Measurements from ENCODE around the gene MRM1. TPM values are rescaled to one million over a fixed set of nuclear protein-coding genes. Genes with fewer than 3 reads are reported as not detected.

The MRM1 gene
- total and polyA plus RNA-seq, 4 donors, result 2.7 to 6.1 (median 4.1) TPM

DNA sequence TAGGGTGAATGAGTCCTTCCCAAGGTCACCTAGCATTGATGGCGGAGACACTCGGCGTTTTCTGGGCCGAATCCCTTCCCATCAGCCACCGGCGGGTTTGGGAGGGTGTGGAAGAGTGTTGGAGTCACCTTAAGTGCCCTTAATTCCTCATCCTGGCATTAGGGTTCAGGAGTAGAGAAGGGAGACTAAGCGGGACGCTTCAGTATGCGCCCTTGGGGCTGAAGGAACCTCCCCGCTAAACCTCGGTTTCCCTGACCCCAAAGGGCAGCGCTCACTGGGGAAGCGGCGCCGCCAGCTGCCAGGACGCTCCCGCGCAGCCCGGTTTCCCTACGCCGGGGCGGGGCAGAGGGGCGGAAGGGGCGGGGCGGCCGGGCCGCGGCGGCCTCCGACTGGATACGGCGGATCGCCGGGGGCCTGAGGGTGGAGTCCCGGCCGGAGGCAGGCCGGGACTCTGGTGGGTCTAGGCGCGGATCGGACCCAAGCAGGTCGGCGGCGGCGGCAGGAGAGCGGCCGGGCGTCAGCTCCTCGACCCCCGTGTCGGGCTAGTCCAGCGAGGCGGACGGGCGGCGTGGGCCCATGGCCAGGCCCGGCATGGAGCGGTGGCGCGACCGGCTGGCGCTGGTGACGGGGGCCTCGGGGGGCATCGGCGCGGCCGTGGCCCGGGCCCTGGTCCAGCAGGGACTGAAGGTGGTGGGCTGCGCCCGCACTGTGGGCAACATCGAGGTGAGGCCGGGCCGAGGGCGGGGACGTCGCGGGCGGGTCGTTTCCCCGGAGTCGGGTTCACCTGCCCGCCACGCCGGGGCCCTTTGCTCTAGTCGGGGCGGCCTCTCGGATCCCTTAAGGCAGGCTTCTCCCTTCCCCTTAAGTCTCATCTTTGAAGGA, 9.7 kb upstream of the MRM1 start, which contains the start of gene DHRS11:
DHRS11 (plus strand) TSS at position 446 of the 882 bp plus-strand sequence; CDS start at position 577, 131 bp downstream.
- Histone ChIP-seq H3K9me3 (ENCODE audit: control insufficient read depth, insufficient read depth, low read length) (no peaks in the 10 kb centered on the region), H3K27ac (ENCODE audit: low read depth, low read length) (no peak within 1 kb of the TSS), H3K4me1 (ENCODE audit: control insufficient read depth, insufficient read depth, low read length) (peaks cover 22% of the 10 kb centered on the region), H3K36me3 (ENCODE audit: control insufficient read depth, insufficient read depth, low read length) (peaks cover 33% of the 10 kb centered on the region), H3K27me3 (ENCODE audit: control insufficient read depth, insufficient read depth, low read length) (no peaks in the 10 kb centered on the region), H3K4me3 (ENCODE audit: low read depth, low read length) (peak within 1 kb of the TSS; percentile 48)
- under 1% methylated on average over 81 of the region's 87 CpGs for WGBS (ENCODE audit: insufficient coverage)
- peak in 4 of 6 donors; percentile 55 to 90 (median 76) for DNase-seq (ENCODE audit: low read depth in 4 of 6, low spot score in 6 of 6)

DNA sequence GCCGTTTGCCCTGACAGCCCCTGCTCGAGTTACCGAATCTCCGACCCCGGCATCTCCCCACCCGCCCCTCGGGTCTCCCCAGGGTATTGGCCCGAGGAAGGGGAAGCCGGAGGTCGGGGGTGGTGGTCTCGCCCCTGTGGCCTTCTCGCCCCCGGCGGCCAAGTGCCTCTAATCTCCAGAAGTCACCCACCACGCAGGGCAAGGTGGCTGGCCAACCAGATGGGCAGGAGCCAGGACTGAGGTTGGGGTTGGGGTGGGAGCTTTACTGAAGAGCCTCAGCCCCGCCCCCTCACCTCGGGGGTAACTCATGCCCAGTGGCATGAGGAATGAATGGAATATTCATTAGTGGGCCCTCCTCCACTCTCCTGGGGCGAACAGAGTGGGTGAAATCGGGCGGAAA, 9.1 kb upstream of the MRM1 start:
- no peaks in the 10 kb centered on the region for H3K27me3 ChIP-seq (ENCODE audit: control insufficient read depth, insufficient read depth, low read length)
- DNase-seq (ENCODE audit: low read depth in 4 of 6, low spot score in 6 of 6), result peak in 1 of 6 donors; percentile 62
- H3K9me3 ChIP-seq (ENCODE audit: control insufficient read depth, insufficient read depth, low read length), result no peaks in the 10 kb centered on the region
- H3K4me1 ChIP-seq (ENCODE audit: control insufficient read depth, insufficient read depth, low read length), result peaks cover 22% of the 10 kb centered on the region
- no peak overlapping the region for H3K27ac ChIP-seq (ENCODE audit: low read depth, low read length)
- H3K4me3 ChIP-seq (ENCODE audit: low read depth, low read length), result peak overlapping the region; percentile 48
- H3K36me3 ChIP-seq (ENCODE audit: control insufficient read depth, insufficient read depth, low read length), result peaks cover 34% of the 10 kb centered on the region
- 2% methylated on average over 13 of the region's 20 CpGs for WGBS (ENCODE audit: insufficient coverage)

- 14% methylated on average over 2 of the region's 4 CpGs for WGBS (ENCODE audit: insufficient coverage)
- DNase-seq (ENCODE audit: low read depth in 4 of 6, low spot score in 6 of 6), result peak in 1 of 6 donors; percentile 35
- H3K4me3 ChIP-seq (ENCODE audit: low read depth, low read length), result peak overlapping the region; percentile 48
- H3K4me1 ChIP-seq (ENCODE audit: control insufficient read depth, insufficient read depth, low read length), result peaks cover 22% of the 10 kb centered on the region
- H3K36me3 ChIP-seq (ENCODE audit: control insufficient read depth, insufficient read depth, low read length), result peaks cover 33% of the 10 kb centered on the region
- no peak overlapping the region for H3K27ac ChIP-seq (ENCODE audit: low read depth, low read length)
- no peaks in the 10 kb centered on the region for H3K27me3 ChIP-seq (ENCODE audit: control insufficient read depth, insufficient read depth, low read length)
- no peaks in the 10 kb centered on the region for H3K9me3 ChIP-seq (ENCODE audit: control insufficient read depth, insufficient read depth, low read length)
Measured at GRCh38 chr17:36592716-36593321, 8.6 kb upstream of the MRM1 start.

DNA sequence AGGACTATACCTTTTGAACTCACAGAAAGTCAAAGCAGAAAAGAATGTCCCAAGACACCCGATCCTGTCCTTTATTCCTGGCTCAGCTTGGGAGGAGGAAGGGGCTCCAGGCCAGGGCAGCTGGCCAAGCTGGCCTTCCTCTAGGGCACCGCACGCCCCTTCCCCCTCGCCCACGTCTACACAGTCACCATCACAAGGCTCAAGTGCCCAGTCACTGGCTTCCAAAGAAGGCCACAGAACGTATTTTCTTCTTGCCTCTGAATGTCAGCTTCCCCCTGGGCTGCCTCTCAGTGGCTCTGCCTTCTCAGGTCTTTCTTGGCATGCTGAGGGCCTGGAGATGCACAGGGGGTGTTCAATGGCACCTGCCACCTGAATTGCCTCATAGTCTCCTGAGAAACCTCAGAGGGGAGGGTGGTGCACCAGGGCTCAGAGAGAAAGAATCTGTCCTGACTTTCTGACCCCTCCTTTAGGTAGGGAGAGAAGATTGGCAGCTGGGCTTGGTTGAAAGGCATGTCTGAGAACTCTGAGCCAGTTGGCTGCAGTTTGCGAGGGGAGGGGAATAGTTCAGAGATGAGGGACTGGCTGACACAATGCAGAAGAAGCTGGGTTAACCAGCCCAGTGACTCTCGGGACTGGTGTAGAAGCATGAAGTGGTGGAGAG, 7.6 kb upstream of the MRM1 start:
- WGBS (ENCODE audit: insufficient coverage), result 72% methylated on average over 8 of the region's 8 CpGs
- DNase-seq (ENCODE audit: low read depth in 4 of 6, low spot score in 6 of 6), result no peak
- H3K36me3 ChIP-seq (ENCODE audit: control insufficient read depth, insufficient read depth, low read length), result peaks cover 35% of the 10 kb centered on the region
- H3K27me3 ChIP-seq (ENCODE audit: control insufficient read depth, insufficient read depth, low read length), result no peaks in the 10 kb centered on the region
- H3K27ac ChIP-seq (ENCODE audit: low read depth, low read length), result no peak overlapping the region
- no peak overlapping the region for H3K4me3 ChIP-seq (ENCODE audit: low read depth, low read length)
- H3K9me3 ChIP-seq (ENCODE audit: control insufficient read depth, insufficient read depth, low read length), result no peaks in the 10 kb centered on the region
- H3K4me1 ChIP-seq (ENCODE audit: control insufficient read depth, insufficient read depth, low read length), result peaks cover 22% of the 10 kb centered on the region

DNA sequence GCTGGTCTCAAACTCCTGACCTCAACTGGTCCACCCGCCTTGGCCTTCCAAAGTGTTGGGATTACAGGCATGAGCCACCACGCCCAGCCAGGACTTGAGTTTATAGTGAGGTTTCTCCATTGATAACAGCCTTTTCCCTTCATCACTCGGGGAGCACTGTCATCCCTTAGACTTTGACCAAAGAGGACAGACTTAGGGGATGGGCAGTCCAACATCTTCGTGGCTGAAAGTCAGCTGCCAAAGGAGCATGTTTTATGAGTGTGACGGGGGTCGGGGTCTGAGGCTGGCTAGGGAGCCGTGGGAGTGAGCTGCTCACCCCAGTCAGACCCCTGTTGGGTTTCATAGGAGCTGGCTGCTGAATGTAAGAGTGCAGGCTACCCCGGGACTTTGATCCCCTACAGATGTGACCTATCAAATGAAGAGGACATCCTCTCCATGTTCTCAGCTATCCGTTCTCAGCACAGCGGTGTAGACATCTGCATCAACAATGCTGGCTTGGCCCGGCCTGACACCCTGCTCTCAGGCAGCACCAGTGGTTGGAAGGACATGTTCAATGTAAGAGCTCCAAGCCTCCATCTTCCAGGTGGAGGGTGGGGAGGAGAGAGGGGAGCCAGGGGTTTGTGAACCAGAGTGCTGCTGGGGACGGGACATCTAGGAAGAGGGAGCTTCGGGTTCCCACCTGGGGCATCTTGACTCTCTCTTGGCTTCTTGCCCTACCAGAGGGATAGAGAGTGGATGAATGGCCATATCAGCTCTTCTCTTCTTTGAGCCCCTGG, 6.6 kb upstream of the MRM1 start:
- no peaks in the 10 kb centered on the region for H3K9me3 ChIP-seq (ENCODE audit: control insufficient read depth, insufficient read depth, low read length)
- peaks cover 22% of the 10 kb centered on the region for H3K4me1 ChIP-seq (ENCODE audit: control insufficient read depth, insufficient read depth, low read length)
- H3K27me3 ChIP-seq (ENCODE audit: control insufficient read depth, insufficient read depth, low read length), result no peaks in the 10 kb centered on the region
- H3K27ac ChIP-seq (ENCODE audit: low read depth, low read length), result no peak overlapping the region
- no peak for DNase-seq (ENCODE audit: low read depth in 4 of 6, low spot score in 6 of 6)
- WGBS (ENCODE audit: insufficient coverage), result 92% methylated on average over 7 of the region's 13 CpGs
- H3K36me3 ChIP-seq (ENCODE audit: control insufficient read depth, insufficient read depth, low read length), result peaks cover 46% of the 10 kb centered on the region
- H3K4me3 ChIP-seq (ENCODE audit: low read depth, low read length), result no peak overlapping the region

DNA sequence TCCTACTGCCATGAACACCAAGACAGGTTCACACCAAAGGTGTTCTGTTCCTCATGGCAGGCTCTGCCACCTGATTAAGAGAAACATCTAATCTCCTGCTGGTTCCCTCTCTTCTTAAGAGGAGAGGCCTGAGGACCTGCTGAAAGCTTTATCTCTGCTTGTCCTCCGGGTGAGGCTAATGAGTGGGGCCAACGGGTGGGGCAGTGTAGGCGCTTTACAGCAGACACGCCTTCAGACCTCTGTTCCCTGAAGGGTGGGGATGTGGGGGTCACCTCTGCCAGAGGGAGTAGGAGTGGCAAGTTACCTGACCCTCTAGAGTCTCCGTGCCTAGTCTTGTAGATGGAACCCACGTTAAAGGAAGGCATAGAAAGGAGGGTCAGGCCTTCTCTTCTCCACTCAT, 4.2 kb upstream of the MRM1 start:
- Histone ChIP-seq H3K27me3 (ENCODE audit: control insufficient read depth, insufficient read depth, low read length) (no peaks in the 10 kb centered on the region), H3K36me3 (ENCODE audit: control insufficient read depth, insufficient read depth, low read length) (peaks cover 48% of the 10 kb centered on the region), H3K4me3 (ENCODE audit: low read depth, low read length) (no peak overlapping the region), H3K4me1 (ENCODE audit: control insufficient read depth, insufficient read depth, low read length) (peaks cover 31% of the 10 kb centered on the region), H3K27ac (ENCODE audit: low read depth, low read length) (no peak overlapping the region), H3K9me3 (ENCODE audit: control insufficient read depth, insufficient read depth, low read length) (no peaks in the 10 kb centered on the region)
- DNase-seq (ENCODE audit: low read depth in 4 of 6, low spot score in 6 of 6), result no peak
- 98% methylated on average over 5 of the region's 6 CpGs for WGBS (ENCODE audit: insufficient coverage)

- no peak for DNase-seq (ENCODE audit: low read depth in 4 of 6, low spot score in 6 of 6)
- 98% methylated on average over 8 of the region's 11 CpGs for WGBS (ENCODE audit: insufficient coverage)
- Histone ChIP-seq H3K9me3 (ENCODE audit: control insufficient read depth, insufficient read depth, low read length) (no peaks in the 10 kb centered on the region), H3K4me3 (ENCODE audit: low read depth, low read length) (no peak overlapping the region), H3K27ac (ENCODE audit: low read depth, low read length) (no peak overlapping the region), H3K36me3 (ENCODE audit: control insufficient read depth, insufficient read depth, low read length) (peaks cover 48% of the 10 kb centered on the region), H3K27me3 (ENCODE audit: control insufficient read depth, insufficient read depth, low read length) (no peaks in the 10 kb centered on the region), H3K4me1 (ENCODE audit: control insufficient read depth, insufficient read depth, low read length) (peaks cover 27% of the 10 kb centered on the region)
Measured at GRCh38 chr17:36597866-36598777, 3.3 kb upstream of the MRM1 start.

- Histone ChIP-seq H3K4me1 (ENCODE audit: control insufficient read depth, insufficient read depth, low read length) (peaks cover 22% of the 10 kb centered on the region), H3K27ac (ENCODE audit: low read depth, low read length) (no peak overlapping the region), H3K9me3 (ENCODE audit: control insufficient read depth, insufficient read depth, low read length) (no peaks in the 10 kb centered on the region), H3K4me3 (ENCODE audit: low read depth, low read length) (no peak overlapping the region), H3K36me3 (ENCODE audit: control insufficient read depth, insufficient read depth, low read length) (peaks cover 44% of the 10 kb centered on the region), H3K27me3 (ENCODE audit: control insufficient read depth, insufficient read depth, low read length) (no peaks in the 10 kb centered on the region)
- whole genome bisulfite sequencing (ENCODE audit: insufficient coverage), result 97% methylated on average over 10 of the region's 13 CpGs
- no peak for DNase-seq (ENCODE audit: low read depth in 4 of 6, low spot score in 6 of 6)
Measured at GRCh38 chr17:36598951-36599401, 2.4 kb upstream of the MRM1 start.
